ENCODE data around the gene SPAG16. TPM values are rescaled to one million over a fixed set of nuclear protein-coding genes. Genes with fewer than 3 reads are reported as not detected.

Gene SPAG16
- polyA plus RNA-seq, 4 donors = 52.3 to 69.7 (median 66.3) TPM

DNA sequence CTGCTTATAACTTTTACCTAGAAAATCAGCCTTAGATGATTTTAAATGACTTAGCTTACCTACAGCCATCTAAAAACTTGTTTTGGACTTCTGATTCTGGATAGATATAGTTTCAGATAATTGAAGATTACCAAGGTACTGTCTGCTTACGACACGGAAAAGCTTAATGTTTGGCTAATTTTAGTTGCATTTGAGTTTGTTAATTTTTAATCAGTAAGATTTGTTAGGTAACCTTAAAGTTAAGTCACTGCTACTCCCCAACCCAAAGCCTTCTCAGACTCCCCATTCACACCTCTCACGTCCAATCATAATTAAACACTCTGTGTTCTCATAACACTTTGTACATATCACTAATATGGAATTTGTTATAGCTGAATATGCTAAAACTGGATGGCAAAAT, 936.0 kb downstream of the SPAG16 start:
- DNase-seq (ENCODE audit: low read depth in 4 of 4, low spot score in 2 of 4) = no peak

DNA sequence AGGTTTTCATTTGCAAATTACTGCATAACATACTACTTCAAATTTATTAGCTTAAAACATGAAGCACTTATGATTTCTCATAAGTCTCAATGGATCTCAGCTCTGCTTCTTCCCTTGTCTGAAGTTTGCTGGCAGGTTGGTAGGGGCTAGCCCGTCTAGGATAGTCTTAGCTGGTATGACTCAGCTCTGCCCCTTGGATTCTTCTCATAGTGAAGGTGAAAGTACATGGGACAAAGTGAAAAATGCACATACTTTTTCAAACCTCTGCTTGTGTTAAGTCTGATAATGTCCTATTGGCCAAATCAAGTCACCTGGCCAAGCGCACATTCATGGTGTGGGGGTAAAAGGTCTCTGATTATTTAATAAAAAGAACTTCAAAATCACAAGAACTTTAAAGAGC, 941.8 kb downstream of the SPAG16 start:
- DNase-seq (ENCODE audit: low read depth in 4 of 4, low spot score in 2 of 4) = no peak

DNA sequence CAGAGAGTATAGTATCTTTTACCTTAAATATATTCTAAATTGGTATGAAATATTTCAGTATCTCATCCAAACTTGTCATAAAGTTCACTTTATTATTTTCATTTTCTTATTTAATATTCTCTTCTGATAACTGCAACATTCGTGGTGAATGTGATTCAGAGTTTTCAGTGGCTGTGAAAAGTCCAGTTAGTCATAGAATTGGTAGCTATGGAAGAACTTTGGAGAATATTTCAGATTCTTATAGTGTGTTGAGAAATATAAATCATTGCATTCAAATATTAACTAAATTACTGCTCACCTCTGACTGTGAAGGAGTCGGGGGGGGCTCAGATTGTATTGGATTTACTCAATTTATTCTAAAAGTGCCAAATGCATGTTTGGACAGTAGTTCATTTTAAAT, 948.0 kb downstream of the SPAG16 start:
- DNase-seq (ENCODE audit: low read depth in 4 of 4, low spot score in 2 of 4) = no peak

DNA sequence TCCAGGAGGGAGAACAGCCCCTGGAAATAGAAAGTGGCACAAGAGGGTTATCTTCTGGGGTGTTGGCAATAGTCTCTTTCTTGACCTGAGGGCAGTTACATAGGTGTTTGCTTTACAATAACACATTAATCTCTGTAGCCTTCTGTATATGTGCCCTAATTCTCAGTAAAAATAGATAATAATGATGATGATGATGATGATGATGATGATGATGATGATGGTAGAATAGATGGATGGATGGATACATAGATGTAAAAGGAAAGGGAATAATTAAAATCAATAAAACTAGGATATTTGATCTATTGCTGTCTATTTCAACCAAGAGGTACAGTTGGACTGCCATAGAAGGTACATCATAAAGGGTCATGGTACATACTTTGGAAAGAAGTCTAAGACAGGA, 948.9 kb downstream of the SPAG16 start:
- DNase-seq (ENCODE audit: low read depth in 4 of 4, low spot score in 2 of 4) = no peak

DNA sequence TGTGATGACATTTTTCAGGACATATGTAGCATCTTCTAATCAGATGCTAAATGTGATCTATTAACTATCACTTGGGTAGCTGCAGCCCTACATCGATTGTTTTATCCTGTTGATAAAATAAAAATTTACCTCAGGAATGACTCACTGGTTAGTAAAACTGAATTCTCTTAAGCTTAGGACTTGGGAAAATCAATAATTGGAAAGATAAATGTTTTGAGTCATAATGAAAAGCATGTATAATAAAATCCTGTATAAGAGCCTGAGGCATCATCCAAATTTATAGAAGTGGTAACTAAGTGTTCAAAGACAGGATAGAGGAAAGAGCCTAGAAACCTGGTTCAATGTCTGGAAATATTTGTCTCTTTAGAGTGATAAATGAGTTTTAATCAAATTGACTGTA, 958.5 kb downstream of the SPAG16 start:
- DNase-seq (ENCODE audit: low read depth in 4 of 4, low spot score in 2 of 4) = no peak

DNA sequence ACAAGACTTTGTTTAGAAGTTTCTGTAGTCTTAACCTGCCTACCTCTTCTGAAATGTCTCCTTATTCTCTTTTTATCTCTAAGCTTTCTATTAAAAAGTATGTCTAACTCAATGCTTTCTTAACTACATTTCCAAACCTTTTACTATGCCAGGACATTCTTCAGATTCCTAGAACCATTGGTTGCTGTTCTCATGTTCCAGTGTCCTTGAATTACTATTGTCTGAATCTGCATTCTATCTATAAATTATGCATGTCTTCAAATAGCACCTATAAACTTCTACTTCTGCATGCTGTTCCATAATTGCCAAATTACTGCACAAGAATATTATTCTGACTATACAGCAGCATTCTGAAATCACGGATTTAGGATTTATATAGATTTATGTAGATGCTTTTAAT, 960.6 kb downstream of the SPAG16 start:
- DNase-seq (ENCODE audit: low read depth in 4 of 4, low spot score in 2 of 4) = no peak

DNA sequence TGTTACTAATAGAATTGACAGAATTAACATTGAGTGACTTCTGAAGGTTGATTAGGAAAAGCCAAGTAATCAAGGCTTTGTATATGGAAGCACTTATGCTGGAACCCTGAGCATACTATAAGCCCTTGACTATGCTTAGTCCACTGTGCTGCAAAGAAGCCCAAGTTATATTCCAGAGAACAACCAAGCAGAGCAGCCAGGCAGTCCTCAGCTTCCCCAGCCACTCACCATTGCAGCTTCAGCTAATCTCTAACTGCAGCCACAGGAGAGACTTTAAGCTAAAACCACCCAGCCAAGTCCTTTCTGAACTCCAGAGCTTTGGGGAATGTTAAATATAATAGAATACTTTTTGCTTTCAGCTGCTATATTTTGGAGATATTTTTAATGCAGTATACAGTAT, 962.2 kb downstream of the SPAG16 start:
- DNase-seq (ENCODE audit: low read depth in 4 of 4, low spot score in 2 of 4) = no peak

DNA sequence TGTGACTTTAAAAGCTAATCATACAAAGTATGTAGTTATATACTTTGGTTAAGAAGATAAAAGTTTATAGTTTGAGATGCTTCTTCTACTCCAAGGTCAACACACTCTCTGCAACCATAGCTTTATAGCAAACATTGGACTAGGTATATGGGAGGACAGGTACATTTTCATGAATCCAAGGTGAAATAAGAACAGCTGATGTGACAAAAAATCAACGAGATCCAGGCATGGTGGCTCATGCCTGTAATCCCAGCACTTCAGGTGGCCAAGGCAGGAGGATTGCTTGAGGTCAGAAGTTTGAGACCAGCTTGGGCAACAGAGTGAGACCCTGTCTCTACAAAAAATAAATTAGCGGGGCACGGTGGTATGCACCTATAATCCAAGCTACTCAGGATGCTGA, 963.3 kb downstream of the SPAG16 start:
- DNase-seq (ENCODE audit: low read depth in 4 of 4, low spot score in 2 of 4) = no peak

DNA sequence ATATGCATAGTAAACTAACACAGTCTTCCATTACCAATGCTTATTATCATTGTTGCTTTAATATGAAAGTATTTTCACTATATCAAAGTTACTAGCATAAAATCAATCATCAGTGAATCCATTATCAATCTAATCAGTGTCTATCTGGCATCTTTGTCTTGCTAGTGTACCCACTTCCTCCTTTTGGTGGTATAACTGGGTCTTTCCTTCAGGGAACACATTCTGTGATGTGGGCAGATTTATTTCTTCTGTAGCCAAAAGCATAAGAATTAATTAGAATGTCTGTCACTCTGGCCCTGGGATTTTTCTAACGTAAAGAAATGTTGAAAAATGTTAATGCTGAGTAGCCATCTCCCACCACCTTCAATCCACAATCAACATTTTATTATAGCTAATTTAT, 970.8 kb downstream of the SPAG16 start:
- no peak for DNase-seq (ENCODE audit: low read depth in 4 of 4, low spot score in 2 of 4)

DNA sequence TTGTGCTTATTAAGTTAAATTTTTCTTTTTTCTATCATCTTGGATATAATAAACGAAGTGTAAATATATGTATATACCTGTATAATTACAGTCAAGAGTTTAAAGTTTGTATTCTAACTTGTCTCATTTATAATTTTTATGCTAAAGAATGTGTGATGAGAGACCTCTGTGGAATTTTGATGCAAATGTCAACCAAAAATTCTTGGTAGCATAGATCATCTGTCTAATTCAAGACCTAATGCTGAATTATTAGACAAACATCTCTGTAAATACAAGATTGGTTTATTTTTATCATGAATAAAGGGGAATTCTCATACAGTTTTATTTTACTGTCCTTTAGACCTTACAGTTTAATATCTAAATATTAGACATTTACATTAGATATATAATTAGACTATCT, 977.4 kb downstream of the SPAG16 start:
- DNase-seq (ENCODE audit: low read depth in 4 of 4, low spot score in 2 of 4) = no peak

DNA sequence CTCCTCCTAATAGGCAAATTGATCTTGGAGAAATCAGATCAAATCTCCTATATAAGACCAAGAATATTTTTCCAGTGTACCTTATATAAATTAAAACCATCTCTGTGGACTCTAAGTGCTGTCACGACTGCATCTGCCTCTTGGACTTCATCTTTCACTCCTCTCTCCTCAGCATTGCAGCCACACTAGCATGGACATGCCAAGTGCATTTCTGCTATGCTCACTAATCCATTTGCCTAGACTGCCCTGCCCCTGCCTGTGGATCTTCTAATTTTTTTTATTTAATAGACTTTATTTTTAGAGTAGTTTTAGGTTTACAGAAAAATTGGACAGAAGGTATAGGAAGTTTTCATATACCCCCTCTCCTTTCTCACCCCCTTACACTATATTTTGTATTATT, 979.9 kb downstream of the SPAG16 start:
- DNase-seq (ENCODE audit: low read depth in 4 of 4, low spot score in 2 of 4) = no peak

DNA sequence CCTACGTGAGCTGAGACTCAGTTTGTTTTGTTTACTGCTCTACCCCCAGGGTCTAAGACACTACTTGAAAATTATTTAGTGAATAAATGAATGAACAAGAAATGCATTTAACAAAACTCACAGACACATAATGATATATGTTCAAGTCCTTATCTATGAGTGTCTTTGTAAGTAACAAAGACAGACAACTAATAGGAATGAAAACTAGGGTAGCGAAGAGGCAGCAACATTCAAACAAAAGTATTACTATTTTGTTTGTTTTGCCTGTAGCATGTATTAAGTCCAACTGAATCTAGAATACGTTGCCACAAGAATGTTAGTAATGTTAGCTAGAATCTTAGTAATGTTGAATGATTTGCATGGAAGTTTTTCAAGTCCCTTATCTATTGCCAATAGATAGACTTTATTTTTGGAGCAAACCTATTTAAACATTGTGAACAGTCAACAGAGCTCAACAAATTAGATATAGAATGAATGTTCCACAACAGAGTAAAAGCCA, 981.8 kb downstream of the SPAG16 start:
- DNase-seq (ENCODE audit: low read depth in 4 of 4, low spot score in 2 of 4) = no peak

DNA sequence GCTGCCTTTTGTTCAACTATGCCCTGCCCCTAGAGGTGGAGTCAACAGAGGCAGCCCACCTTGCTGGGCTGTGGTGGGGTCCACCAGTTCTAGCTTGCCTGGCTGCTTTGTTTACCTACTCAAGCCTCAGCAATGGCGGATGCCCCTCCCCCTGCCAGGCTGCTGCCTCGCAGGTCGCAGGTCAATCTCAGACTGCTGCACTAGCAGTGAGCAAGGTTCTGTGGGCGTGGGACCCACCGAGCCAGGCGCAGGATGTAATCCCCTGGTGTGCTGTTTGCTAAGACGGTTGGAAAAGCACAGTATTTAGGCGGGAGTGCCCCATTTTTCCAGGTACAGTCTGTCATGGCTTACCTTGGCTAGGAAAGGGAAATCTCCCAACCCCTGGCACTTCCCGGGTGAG, 993.6 kb downstream of the SPAG16 start:
- DNase-seq (ENCODE audit: low read depth in 4 of 4, low spot score in 2 of 4) = no peak

DNA sequence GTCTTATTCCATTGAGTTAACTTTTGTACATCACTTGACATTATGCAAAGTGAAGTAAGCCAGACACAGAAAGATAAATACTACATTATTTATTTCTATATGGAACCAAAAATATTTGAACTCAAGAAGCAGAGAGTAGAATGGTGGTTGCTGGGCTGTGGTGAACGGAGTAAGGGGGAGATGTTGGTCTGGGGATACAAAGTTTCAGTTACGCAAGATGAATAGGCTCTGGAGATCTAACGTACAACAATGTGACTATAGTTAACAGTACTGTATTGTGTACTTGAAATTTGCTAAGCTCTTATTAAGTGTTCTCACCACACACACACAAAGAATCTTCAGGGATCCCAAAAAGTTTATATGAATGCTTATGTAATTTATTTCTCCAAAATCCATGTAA, 1001.7 kb downstream of the SPAG16 start:
- no peak for DNase-seq (ENCODE audit: low read depth in 4 of 4, low spot score in 2 of 4)

DNA sequence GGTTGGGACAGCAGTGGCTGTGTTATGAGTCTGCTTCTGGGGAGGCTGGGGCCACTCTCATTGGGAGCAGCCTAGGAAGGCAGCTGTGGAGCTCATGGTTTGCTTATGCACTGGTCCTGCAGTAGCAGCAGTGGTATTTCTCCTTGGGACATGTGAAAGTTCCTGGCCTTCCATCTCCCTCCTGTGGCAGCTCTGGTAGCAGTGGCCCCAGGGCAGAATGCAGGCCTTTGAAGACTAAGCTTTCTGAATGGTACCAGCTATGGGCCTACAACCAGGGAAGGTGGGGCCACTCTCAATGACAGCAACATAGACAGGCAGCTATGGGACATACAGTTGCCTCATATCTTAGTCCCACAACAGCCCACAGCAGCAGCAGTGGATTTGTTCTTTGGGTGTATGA, 1009.3 kb downstream of the SPAG16 start:
- no peak for DNase-seq (ENCODE audit: low read depth in 4 of 4, low spot score in 2 of 4)

DNA sequence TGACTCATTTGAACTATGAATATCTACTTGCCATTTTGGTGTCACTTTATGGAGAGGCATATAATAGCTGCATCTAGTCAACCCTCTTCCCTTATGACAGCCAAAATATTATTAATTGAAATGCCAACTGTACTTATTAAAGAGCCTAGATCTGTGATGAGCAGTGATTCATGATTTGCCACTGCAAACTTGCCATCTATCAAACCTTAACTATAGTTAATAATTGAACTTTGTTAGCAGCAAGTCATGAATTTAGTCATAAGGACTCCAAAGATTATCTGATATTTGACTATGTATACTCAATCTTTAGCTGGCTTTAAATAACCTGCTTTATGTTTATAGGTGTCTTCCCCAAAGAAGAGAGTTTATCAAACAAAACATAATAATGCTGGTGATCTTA, 1010.2 kb downstream of the SPAG16 start:
- no peak for DNase-seq (ENCODE audit: low read depth in 4 of 4, low spot score in 2 of 4)

DNA sequence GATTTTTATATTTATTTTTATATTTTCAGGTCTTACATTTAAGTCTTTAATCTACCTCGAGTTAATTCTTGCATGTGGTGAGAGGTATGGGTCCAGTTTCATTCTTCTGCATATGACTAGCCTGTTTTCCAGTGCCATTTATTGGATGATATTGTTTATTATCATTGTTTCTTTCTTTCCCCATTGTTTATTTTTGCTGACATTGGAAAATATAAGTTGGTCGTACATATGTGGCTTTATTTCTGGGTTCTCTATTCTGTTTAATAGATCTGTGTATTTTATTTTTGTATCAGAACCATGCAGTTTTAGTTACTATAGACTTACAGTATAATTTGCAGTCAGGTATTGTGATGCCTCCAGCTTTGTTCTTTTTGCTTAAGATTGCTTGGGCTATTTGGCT, 1013.2 kb downstream of the SPAG16 start:
- no peak for DNase-seq (ENCODE audit: low read depth in 4 of 4, low spot score in 2 of 4)

DNA sequence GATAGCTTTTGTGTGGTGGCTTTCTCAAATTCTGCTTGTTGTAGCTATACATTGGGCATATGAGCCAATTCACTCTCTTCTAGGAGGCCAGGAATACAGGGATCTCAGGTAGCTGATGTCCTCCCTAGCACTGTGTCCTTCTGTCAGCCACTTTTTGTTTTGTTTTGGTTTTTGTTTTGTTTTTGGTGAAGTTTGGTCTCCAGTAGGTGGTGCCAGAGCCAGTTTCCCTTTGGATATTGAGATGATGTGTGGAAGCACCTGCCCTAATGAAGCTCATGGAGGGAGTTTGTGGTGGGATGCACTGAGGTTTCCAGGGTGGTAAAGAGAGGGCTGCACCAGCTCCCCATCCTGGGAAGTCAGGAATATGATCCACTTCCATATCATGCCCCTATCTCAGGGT, 1026.1 kb downstream of the SPAG16 start:
- no peak for DNase-seq (ENCODE audit: low read depth in 4 of 4, low spot score in 2 of 4)

DNA sequence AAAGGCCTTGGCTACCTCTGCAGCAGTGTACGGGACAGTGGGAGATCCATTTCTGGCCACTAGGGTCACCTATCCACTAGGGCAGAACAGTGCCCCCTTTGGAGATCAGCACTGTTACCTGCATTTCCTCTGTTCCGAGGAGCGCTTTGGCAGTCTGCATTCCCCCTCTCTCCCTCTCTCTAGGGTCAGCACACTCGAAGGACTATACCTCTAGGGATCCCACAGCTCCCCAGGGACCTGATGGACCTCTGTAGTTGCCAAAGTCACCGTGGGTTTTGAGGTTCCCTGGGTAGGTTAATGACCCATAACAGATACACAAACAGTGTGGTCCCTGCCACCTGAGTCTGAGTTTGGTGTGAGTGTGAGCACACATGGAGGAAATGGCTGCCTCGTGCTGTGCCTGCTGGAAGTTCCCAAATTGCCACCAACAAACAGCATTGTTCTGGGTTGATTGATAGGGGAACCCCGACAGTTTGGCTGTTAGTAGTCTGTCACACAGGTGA, 1026.8 kb downstream of the SPAG16 start:
- DNase-seq (ENCODE audit: low read depth in 4 of 4, low spot score in 2 of 4) = no peak

DNA sequence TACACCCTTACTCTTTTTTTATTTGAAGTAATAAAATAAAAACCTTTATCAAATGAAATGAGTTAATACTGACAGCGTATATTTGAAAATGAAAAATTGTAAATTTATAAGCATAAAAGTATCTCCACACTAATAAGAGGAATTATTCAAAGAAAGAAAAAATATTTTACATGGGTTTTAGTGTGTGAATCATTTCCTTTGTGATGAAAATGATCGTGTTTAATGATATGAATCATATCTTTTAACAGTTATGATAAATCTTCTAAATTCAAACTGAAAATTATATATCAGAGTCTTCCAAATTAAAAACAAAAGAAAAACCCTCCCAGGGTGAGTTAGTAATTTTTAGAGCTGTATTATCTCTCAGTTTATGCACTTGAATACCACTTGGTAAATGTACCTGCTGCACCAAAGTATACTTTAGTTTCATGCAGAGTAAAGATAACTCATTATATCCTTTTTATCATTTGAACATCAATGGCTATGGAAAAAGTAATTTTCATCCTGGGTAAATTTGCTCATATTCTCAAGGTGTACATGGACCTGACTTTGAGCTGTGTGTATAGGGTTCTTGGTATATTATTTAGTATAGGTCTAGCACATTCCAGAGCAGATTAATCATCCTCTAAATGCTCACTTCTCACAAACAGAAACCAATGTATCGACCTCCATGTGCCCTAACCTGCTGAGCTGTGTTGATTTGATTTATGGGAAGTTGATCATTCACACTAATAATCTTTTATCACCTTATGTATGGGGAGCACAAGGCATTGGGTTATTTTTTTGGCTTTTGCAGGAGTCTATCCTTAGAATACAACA, 1027.9 kb downstream of the SPAG16 start:
- no peak for DNase-seq (ENCODE audit: low read depth in 4 of 4, low spot score in 2 of 4)

DNA sequence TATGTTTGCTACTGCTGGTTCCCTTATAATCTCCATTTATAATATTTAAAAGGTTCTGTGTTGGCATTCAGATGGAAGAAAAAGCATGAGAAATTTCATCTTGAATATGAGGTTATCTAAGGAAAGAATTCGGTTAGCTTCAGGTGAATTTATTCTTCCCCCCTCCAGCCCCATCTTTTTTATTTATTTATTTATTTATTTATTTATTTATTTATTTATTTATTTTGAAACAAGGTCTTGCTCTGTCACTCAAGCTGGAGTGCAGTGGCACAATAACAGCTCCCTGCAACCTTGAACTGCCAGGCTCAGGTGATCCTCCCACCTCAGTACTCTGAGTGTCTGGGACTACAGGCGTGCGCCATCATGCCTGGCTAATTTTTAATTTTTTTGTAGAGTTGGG, 1031.1 kb downstream of the SPAG16 start:
- no peak for DNase-seq (ENCODE audit: low read depth in 4 of 4, low spot score in 2 of 4)

DNA sequence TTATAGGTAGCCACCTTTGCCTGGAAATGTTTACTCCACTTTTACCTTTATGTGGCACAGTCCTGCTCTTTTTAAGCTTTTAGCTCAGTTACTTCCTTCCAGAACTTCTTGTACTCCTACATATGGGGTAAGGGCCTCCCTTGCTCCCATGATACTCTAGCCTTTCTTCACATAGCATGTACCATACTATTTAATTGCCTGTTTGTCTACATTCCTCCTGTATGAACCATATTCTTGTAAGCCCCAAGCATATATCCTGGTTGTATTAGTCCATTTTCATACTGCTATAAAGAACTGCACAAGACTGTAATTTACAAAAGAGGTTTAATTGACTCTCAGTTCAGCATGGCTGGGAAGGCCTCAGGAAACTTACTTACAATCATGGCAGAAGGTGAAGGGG, 1035.9 kb downstream of the SPAG16 start:
- DNase-seq (ENCODE audit: low read depth in 4 of 4, low spot score in 2 of 4) = no peak

DNA sequence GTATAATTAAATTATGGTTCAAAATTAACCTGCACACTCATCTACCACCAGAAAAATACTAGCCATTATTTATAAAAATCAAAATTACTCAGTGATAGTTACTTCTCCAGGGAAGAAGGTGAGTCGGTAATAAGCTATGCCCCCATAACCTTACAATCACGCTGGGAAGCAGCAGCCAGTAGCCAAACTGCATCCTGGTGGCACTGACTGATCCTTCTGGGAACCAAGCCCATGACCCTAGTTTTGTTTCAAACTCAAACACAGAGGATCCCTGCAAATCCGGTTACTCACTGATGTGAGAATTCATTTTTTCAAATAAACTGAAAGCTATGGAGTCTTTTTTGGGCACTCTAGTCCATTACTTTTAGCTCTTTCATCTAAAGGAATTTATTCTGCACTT, 1038.4 kb downstream of the SPAG16 start:
- no peak for DNase-seq (ENCODE audit: low read depth in 4 of 4, low spot score in 2 of 4)
